ENCODE results near the gene KIAA1671. TPM values are rescaled to one million over a fixed set of nuclear protein-coding genes. Genes with fewer than 3 reads are reported as not detected.

The KIAA1671 gene
- total RNA-seq, 1 donor from 2014 or later = 28.5 TPM

DNA sequence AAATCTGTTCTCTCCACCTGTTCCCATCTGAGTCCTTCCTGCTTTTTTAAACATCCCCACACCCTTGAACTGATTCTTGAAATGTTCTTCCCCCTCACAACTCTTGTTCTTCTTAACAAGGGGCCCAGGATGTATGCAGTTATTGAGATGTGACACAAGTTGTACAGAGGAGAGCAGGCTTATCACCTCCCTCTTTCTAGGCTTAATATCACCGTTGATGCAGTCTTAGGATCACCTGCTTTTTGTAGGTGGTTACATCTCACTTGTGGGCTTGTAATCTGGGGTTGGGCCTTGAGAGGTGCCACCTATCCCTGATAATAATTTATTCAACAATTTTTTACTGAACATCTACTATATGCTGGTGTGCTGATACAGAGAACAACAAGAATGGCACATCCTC, 253.3 kb downstream of the KIAA1671 start:
- Mint-ChIP-seq H3K4me3 (ENCODE audit: unreplicated experiment) (no peak overlapping the region), H3K4me1 (ENCODE audit: low read depth) (no peaks in the 10 kb centered on the region), H3K27me3 (ENCODE audit: low read depth) (peaks cover 2% of the 10 kb centered on the region), H3K27ac (ENCODE audit: unreplicated experiment) (no peak overlapping the region), H3K9me3 (ENCODE audit: low read depth) (no peaks in the 10 kb centered on the region), H3K36me3 (ENCODE audit: low read depth) (peaks cover 10% of the 10 kb centered on the region)
- DNase-seq (ENCODE audit: low spot score) = no peak
- TF ChIP-seq CTCF (IDR thresholded peaks at IDR 0.05) = no peak

DNA sequence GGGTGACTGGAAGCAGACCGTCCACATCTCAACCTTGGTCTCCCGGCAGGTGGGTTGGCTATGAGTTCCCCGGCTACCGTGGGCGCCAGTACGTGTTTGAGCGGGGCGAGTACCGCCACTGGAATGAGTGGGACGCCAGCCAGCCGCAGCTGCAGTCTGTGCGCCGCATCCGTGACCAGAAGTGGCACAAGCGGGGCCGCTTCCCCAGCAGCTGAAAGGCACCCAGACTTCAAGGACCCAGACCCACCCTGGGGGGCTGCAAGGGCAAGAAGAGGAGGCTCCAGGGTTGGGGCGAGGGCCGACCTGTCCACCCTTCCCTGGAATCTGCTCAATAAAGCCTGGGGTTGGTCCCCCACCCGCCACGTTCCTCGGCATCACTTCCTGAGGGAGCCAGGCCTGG, 254.5 kb downstream of the KIAA1671 start:
- no peak overlapping the region for H3K27ac Mint-ChIP-seq (ENCODE audit: unreplicated experiment)
- DNase-seq (ENCODE audit: low spot score) = peak; percentile 91
- no peaks in the 10 kb centered on the region for H3K4me1 Mint-ChIP-seq (ENCODE audit: low read depth)
- H3K36me3 Mint-ChIP-seq (ENCODE audit: low read depth) = peaks cover 10% of the 10 kb centered on the region
- H3K4me3 Mint-ChIP-seq (ENCODE audit: unreplicated experiment) = no peak overlapping the region
- no peak for TF ChIP-seq CTCF (IDR thresholded peaks at IDR 0.05)
- H3K9me3 Mint-ChIP-seq (ENCODE audit: low read depth) = no peaks in the 10 kb centered on the region
- H3K27me3 Mint-ChIP-seq (ENCODE audit: low read depth) = peaks cover 2% of the 10 kb centered on the region

DNA sequence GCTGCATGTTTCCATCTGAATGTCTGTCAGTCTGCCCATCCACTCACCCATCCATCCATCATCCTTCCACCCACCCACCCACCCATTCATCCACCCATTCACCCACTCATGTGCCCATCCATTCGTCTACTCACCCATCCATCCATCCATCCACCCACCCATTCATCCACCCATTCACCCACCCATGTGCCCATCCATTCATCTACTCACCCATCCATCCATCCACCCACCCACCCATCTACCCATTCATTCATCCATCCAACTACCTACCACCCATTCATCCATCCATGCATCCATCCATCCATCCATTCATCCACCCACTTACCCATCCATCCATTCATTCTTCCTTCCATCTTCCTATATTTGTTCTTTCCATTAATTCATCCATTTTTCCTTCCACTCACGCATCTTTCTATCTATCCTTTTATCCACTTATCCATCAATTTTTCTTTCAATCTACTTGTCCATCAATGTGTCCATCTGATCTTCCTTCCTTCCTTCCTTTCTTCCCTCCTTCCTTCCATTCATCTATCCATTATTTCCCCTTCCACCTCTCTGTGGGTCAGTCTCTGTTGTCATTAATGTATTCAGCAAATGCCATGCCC, 255.1 kb downstream of the KIAA1671 start:
- H3K27me3 Mint-ChIP-seq (ENCODE audit: low read depth) = peaks cover 2% of the 10 kb centered on the region
- no peak for DNase-seq (ENCODE audit: low spot score)
- H3K4me3 Mint-ChIP-seq (ENCODE audit: unreplicated experiment) = no peak overlapping the region
- peaks cover 10% of the 10 kb centered on the region for H3K36me3 Mint-ChIP-seq (ENCODE audit: low read depth)
- no peak overlapping the region for H3K27ac Mint-ChIP-seq (ENCODE audit: unreplicated experiment)
- TF ChIP-seq CTCF (IDR thresholded peaks at IDR 0.05) = no peak
- no peaks in the 10 kb centered on the region for H3K4me1 Mint-ChIP-seq (ENCODE audit: low read depth)
- no peaks in the 10 kb centered on the region for H3K9me3 Mint-ChIP-seq (ENCODE audit: low read depth)

- Mint-ChIP-seq H3K4me3 (ENCODE audit: unreplicated experiment) (no peak overlapping the region), H3K9me3 (ENCODE audit: low read depth) (peaks cover 4% of the 10 kb centered on the region), H3K27me3 (ENCODE audit: low read depth) (peaks cover 2% of the 10 kb centered on the region), H3K4me1 (ENCODE audit: low read depth) (no peaks in the 10 kb centered on the region), H3K36me3 (ENCODE audit: low read depth) (peaks cover 12% of the 10 kb centered on the region), H3K27ac (ENCODE audit: unreplicated experiment) (no peak overlapping the region)
- no peak for TF ChIP-seq CTCF (IDR thresholded peaks at IDR 0.05)
- DNase-seq (ENCODE audit: low spot score) = no peak
These were observed 255.8 kb downstream of the KIAA1671 start for GRCh38 chr22:25208328-25208727.

DNA sequence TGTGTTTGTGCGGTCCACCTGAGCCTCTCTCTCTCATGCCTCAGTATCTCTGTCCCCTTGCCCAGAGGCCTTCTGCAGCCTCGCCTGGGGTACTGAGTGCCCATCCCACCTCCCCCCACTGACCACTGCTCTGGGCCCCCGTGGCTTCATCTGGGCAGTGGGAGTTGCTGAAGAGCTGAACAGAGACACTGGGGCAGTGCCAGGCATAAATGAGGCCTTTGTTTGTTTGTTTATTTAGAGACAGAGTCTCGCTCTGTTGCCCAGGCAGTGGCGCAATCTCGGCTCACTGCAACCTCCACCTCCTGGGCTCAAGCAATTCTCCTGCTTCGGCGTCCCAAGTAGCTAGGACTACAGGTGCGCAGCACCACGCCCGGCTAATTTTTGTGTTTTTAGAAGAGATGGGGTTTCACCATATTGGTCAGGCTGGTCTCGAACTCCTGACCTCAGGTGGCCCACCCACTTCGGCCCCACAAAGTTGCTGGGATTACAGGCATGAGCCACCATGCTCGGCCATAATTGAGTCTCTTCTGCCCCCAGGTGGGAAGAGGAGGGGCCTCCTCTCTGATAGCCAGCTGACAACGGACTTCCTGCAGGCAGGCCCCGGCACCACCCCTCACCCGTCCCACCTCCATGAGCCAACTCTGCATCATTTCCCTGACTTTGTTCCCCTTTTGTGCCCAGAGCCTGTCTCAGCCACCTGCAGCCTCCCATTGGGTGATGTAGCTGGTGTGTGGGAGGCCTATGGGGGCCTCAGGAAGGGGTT, 256.4 kb downstream of the KIAA1671 start:
- H3K27me3 Mint-ChIP-seq (ENCODE audit: low read depth) = peaks cover 2% of the 10 kb centered on the region
- H3K27ac Mint-ChIP-seq (ENCODE audit: unreplicated experiment) = no peak overlapping the region
- DNase-seq (ENCODE audit: low spot score) = no peak
- no peak for TF ChIP-seq CTCF (IDR thresholded peaks at IDR 0.05)
- H3K36me3 Mint-ChIP-seq (ENCODE audit: low read depth) = peaks cover 15% of the 10 kb centered on the region
- H3K4me3 Mint-ChIP-seq (ENCODE audit: unreplicated experiment) = no peak overlapping the region
- no peaks in the 10 kb centered on the region for H3K4me1 Mint-ChIP-seq (ENCODE audit: low read depth)
- H3K9me3 Mint-ChIP-seq (ENCODE audit: low read depth) = peaks cover 9% of the 10 kb centered on the region
